WTC11 (cell line): ENCODE measurements around the gene CLEC2B.

Experiments used
- ATF3 ChIP-seq: sonication (generic); formaldehyde crosslinking; conservative IDR thresholded peaks from 2 replicates; pipeline ENCODE4 v1.8.1; 2022; ENCODE audit warnings: mild to moderate bottlenecking, missing genetic modification reagents
- CTCF ChIP-seq: fragments of 200-600 bp; IDR thresholded peaks from 2 replicates; pipeline ENCODE4 v1.8.0; 2022; ENCODE audit warnings: antibody characterized with exemption
- E2F4 ChIP-seq: sonication (generic); formaldehyde crosslinking; IDR thresholded peaks from 2 replicates; pipeline ENCODE4 v1.8.1; 2022; ENCODE audit warnings: low read depth, mild to moderate bottlenecking, moderate library complexity, missing genetic modification reagents, borderline replicate concordance
- ETV6 ChIP-seq: sonication (generic); formaldehyde crosslinking; IDR thresholded peaks from 2 replicates; pipeline ENCODE4 v1.8.1; 2022; ENCODE audit warnings: mild to moderate bottlenecking, missing genetic modification reagents
- MAX ChIP-seq: sonication (generic); formaldehyde crosslinking; IDR thresholded peaks from 2 replicates; pipeline ENCODE4 v1.8.0; 2022; ENCODE audit warnings: mild to moderate bottlenecking, missing genetic modification reagents
- MXD4 ChIP-seq: fragments of 250-450 bp; sonication (Bioruptor Pico); IDR thresholded peaks from 2 replicates; pipeline ENCODE4 v1.8.0; 2021; ENCODE audit warnings: mild to moderate bottlenecking, moderate library complexity, borderline replicate concordance
- NFYB ChIP-seq: sonication (generic); formaldehyde crosslinking; conservative IDR thresholded peaks from 2 replicates; pipeline ENCODE4 v1.8.0; 2022; ENCODE audit warnings: low read depth, missing genetic modification reagents
- SP1 ChIP-seq: sonication (generic); formaldehyde crosslinking; conservative IDR thresholded peaks from 2 replicates; pipeline ENCODE4 v1.8.1; 2022; ENCODE audit warnings: missing genetic modification reagents
- ZNF317 ChIP-seq: sonication (generic); formaldehyde crosslinking; IDR thresholded peaks from 2 replicates; pipeline ENCODE4 v1.8.1; 2023; ENCODE audit warnings: low read depth, mild to moderate bottlenecking, moderate library complexity, missing genetic modification reagents, borderline replicate concordance
- ZNF423 ChIP-seq: fragments of 250-450 bp; sonication (Bioruptor Pico); IDR thresholded peaks from 2 replicates; pipeline ENCODE4 v2.1.2; 2022; ENCODE audit warnings: mild to moderate bottlenecking, moderate library complexity

GRCh38 chr12:9868951-9869306 is 225 bp downstream of the CLEC2B start:
- TF ChIP-seq MXD4 (CRISPR knock-in tag) (no peak), E2F4 (CRISPR knock-in tag) (no peak), NFYB (CRISPR knock-in tag) (no peak), ZNF317 (CRISPR knock-in tag) (no peak), CTCF (no peak), ZNF423 (no peak), MAX (CRISPR knock-in tag) (no peak), ATF3 (CRISPR knock-in tag) (no peak), SP1 (CRISPR knock-in tag) (no peak), ETV6 (CRISPR knock-in tag) (no peak)
